GM12874 (cell line): ENCODE results near the gene RASAL1.

Experiments used
- TF ChIP-seq, protein P1 (sequence below): IDR thresholded peaks from 2 replicates; pipeline ENCODE4 v1.5.1; 2011; ENCODE audit warnings: low read depth, mild to moderate bottlenecking, control low read depth, low read length, moderate library complexity; ENCODE audit not compliant: insufficient read depth

RASAL1 gene

DNA sequence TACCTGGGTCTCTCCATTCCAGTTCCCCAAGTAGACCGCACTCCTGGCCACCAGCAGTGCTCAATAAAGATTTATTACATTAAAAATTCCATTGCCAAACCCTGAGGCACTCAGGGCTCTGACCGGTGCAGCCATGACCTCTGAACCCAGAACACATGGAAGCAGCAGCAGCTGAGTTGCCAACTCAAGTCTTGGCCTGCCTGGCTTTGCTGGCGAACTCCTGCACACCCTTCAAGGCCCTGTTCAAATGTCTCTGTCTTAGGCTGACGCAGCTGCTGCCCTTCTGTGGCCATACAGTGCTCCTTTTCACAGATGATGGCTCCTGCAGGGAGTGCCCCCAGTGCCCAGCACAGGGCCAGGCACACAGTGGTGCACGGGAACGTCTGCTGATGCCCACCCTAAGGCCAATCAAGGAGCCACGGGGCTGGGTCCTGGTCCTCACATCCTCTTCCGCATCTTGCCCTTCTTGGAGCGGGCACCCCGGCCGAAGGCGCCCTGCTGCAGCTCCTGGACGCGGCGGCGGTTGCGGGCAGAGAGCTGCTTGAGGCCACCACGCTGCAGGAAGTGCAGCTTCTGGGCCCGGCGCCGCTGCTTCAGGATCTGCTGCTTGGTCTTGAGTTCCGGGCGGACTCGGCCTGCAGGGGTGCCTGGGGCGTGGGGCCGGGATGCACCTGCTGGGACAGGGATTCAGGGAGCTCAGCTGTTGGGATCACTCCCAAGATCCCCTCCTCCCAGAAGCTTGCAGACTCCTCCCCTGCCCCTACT, 23.1 kb upstream of the RASAL1 start:
- TF ChIP-seq, protein P1, sequence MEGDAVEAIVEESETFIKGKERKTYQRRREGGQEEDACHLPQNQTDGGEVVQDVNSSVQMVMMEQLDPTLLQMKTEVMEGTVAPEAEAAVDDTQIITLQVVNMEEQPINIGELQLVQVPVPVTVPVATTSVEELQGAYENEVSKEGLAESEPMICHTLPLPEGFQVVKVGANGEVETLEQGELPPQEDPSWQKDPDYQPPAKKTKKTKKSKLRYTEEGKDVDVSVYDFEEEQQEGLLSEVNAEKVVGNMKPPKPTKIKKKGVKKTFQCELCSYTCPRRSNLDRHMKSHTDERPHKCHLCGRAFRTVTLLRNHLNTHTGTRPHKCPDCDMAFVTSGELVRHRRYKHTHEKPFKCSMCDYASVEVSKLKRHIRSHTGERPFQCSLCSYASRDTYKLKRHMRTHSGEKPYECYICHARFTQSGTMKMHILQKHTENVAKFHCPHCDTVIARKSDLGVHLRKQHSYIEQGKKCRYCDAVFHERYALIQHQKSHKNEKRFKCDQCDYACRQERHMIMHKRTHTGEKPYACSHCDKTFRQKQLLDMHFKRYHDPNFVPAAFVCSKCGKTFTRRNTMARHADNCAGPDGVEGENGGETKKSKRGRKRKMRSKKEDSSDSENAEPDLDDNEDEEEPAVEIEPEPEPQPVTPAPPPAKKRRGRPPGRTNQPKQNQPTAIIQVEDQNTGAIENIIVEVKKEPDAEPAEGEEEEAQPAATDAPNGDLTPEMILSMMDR, result no peak

DNA sequence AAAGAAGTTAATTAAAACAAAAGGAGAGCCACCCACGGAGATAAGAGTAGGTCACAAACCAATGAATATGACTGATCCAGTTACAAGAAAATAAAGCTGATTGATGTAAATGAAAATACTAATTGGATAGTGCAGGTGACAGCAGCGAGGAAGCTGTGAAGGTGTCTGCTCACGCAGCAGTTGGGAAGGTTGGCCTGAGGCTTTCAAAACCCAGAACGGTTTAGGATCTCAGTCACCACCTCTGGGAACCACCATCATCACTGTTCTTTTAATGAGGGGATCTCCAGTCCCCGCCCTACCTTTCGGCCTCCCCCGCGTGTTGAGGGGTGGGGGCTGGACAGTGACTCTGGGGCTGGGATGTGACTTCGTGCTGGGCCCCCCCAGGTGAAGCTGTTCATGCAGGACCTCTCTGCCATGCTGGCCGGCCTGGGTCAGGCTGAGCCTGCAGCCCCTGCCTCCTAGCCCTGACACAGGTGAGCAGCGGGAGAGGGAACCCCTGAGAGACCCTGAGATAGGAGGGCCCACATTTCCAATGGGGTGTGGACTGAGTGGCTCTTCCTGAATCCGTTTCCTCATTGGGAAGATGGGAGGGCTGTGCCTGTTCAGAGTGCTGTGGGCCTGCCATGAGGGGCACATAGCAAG, 21.8 kb upstream of the RASAL1 start:
- TF ChIP-seq, protein P1, result no peak

DNA sequence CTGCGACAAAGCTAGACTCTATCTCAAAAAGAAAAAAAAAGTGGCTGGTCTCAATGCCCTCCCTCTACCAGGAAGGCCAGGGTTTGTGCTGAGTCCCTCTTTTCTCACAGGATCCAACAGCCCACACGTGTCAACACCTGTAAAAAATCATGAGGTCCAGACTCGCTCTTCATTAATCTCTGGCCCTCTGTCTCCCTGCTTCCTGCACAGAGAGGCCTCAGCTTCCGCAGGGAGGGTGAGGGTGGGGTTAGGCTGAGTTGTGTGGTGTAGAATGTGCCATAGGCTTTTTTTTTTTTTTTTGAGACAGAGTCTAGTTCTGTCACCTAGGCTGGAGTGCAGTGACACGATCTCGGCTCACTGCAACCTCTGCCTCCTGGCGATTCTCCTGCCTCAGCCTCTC, 20.1 kb upstream of the RASAL1 start:
- TF ChIP-seq, protein P1, result no peak

DNA sequence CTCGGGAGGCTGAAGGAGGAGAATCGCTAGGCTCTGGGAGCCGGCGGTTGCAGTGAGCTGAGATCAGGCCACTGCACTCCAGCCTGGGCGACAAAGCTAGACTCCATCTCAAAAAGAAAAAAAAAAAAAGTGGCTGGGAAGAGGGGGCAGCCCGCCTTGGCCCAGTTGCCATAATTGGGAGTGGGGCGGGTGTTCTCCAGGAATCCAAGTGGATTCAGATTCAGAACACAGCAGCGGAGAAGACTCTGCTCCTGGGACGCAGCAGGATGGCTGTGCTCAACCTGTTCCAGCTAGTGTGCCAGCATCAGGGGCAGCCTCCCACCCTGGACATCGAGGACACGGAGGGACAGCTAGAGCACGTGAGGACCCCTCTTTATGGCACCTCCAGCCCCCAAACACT, 19.5 kb upstream of the RASAL1 start:
- TF ChIP-seq, protein P1, result no peak

DNA sequence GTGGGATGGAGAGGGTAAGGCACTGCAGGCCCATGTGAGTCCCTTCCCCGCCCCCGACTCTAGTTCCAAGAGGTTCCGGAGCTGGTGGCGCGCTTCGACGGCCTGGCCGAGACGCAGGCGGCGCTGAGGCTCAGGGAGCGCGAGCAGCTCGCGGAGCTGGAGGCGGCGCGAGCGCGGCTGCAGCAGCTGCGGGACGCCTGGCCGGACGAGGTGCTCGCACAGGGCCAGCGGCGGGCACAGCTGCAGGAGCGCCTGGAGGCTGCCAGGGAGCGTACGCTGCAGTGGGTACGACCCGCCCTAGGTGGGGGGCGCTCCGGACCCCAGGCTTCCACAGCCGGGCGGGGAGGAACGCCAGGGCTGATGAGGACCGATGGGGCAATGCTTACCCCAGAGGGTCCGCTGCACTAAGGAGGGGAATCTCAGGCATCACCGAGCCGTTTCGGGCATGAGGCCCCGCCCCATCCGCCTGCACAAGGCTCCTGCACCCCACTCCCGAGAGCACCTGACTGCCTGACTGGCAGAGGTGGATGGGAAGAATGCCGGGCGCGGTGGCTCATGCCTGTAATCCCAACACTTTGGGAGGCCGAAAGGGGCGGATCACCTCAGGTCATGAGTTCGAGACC, 18.9 kb upstream of the RASAL1 start:
- TF ChIP-seq, protein P1, result no peak

DNA sequence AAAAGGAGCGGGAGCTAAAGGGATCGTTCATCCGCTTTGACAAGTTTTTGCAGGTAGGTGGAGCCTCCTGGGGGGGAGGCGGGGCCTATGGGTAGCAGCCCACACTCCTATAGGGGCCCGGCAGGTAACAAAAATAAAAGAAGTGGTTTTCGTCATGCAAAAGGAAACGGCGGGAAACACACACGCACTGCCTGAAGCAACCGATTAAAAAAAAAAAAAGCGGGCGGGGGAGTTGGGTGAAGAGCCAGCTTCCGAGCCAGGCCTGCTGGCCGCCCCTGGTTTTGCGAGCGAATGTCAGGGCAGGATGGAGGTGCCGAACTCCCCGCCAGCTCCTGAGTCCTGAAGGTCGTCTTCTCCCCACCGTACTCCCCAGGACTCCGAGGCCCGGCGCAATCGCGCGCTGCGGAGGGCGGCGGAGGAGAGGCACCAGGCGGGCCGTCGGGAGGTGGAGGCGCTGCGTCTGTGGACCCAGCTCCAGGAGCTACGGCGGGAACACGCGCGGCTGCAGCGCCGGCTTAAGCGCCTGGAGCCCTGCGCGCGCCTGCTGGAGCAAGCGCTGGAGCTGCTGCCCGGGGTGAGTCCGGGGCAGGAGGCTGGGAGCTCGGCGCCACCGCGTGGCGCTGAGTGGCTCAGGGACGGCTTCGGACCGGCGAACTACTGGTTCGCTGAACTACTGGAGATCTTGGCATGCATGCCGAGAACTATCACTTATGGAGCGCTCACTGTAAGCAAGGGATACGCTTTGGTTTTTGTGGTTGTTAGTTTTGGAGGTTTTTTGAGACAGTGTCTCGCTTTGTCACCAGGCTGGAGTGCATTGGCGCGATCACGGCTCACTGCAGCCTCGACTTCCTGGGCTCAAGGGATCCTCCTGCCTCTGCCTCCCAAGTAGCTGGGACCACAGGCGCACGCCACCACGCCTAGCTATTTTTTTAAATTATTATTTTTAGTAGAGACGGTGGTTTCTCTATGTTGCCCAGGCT, 17.6 kb upstream of the RASAL1 start:
- TF ChIP-seq, protein P1, result peak; percentile 65
